NCI-H748 (cell line): ENCODE results near the gene SLC35A5.

Experiments
- DNase-seq: peaks from one replicate; lab custom pipeline; 2025; ENCODE audit not compliant: unreplicated experiment; lab: John Stamatoyannopoulos, UW

The SLC35A5 gene

GRCh38 chr3:112623213-112623612 lies 61.4 kb downstream of the SLC35A5 start:
- DNase-seq: no peak

GRCh38 chr3:112623717-112624116 lies 61.9 kb downstream of the SLC35A5 start:
- no peak for DNase-seq

GRCh38 chr3:112627419-112627818 lies 65.6 kb downstream of the SLC35A5 start:
- DNase-seq: no peak

GRCh38 chr3:112627919-112628466 lies 66.1 kb downstream of the SLC35A5 start:
- peak; percentile 89 for DNase-seq

GRCh38 chr3:112629425-112629824 lies 67.6 kb downstream of the SLC35A5 start:
- DNase-seq: no peak

DNA sequence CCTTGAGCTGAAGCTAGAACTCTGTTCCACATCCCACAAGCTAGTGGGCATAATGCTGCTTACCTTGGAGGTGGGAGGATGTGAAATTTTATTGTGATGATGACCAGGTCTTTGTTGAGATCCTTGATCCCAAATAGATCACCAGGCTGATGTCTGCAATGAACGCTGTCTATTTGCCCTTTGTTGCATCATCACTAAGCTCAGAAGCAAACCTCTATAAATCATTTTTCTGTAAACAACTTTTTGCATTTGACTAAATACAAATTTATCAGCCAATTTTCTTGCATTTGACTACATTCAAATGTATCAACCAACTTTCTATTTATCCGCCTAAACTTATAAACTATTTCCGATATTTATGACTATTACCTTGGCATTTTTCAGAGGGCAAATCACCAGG lies 69.4 kb downstream of the SLC35A5 start:
- no peak for DNase-seq

GRCh38 chr3:112632596-112632995 lies 70.8 kb downstream of the SLC35A5 start:
- DNase-seq: no peak

- DNase-seq: no peak
Measured at GRCh38 chr3:112633191-112633590, 71.3 kb downstream of the SLC35A5 start.

DNA sequence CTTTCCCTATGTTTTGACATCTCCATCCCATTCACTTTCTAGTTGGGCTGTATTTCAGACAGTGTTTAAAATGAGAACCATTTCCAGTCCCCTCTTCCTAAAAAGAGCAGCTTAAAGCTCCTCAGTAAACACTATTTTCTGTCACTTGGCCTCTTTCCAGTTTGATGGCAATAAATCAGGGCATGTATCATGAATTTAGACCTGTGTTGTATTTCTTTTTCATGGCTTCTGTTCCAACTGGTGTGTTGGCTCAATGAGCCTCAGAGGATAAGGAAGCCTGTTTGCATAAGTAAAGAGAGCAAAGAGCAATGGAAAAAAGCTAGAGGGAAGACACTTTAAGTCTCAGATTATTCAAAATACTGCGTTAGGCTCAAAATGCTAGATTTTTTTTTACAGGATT lies 71.9 kb downstream of the SLC35A5 start:
- peak; percentile 26 for DNase-seq

DNA sequence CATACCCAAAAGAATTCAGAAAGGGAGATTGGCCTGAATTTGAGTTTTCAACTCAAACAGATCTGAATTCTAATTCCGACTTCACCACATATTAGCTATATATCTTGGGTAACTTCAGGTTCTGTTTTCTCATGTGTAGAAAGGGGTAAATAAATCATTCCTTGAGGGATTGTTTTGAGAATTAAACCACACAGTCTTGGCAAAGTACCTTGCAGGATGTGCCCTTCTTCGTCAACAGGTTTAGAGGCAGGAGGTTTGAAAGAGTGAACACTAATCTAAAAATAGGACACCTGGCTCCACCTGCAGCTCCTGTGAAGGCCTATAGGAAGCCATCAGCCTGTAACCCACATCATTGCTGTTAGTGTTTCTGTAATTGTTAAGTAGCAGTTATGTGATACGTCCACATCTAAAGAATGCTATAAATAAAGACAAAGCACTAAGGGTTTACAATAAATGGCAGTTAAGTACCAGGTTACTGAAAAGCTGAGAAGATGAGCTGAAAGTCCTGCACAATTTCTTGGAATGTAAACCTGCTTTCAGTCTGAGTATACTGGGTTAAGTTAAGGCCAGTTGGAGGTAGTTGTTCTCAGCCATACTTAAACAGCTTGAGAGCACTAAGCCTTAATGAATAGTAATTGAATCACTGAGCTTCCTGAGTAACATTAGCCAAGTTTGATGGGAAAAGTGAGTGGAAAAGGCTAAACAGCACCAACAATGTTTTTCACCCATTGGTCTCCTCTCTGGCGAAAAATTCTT lies 73.1 kb downstream of the SLC35A5 start:
- no peak for DNase-seq
